ENCODE results near the gene SMIM27.

Gene SMIM27

GRCh38 chr9:32550150-32550561, 2.0 kb upstream of the SMIM27 start:
- POLR2A ChIA-PET, result interaction anchor here (1.0 to 1.5 kb wide), 6 partner anchors 11 to 166 kb away, joined by 3 to 6 read pairs (median 3); partner anchors contain the start of genes ACO1 and NDUFB6
- CTCF ChIA-PET, result interaction anchor here (0.7 to 0.9 kb wide), 2 partner anchors 9 to 22 kb away, joined by 3 to 4 read pairs; no protein-coding TSS in a partner anchor
- TF ChIP-seq NFRKB (IDR thresholded peaks at IDR 0.05), result no peak
- no peak for TF ChIP-seq SP1 (IDR thresholded peaks at IDR 0.05)
- no peak for TF ChIP-seq ARNT (IDR thresholded peaks at IDR 0.05)
- TF ChIP-seq LEF1 (IDR thresholded peaks at IDR 0.05; ENCODE audit: borderline replicate concordance), result no peak
- no peak for TF ChIP-seq L3MBTL2 (conservative IDR thresholded peaks at IDR 0.05)
- TF ChIP-seq FOXA1 (IDR thresholded peaks at IDR 0.05), result no peak
- TF ChIP-seq ELF4 (IDR thresholded peaks at IDR 0.05), result no peak
- no peak for TF ChIP-seq HDGF (IDR thresholded peaks at IDR 0.05; ENCODE audit: borderline replicate concordance)
- TF ChIP-seq ZNF384 (IDR thresholded peaks at IDR 0.05), result no peak
- peak; percentile 12 for DNase-seq (ENCODE audit: extremely low spot score)

GRCh38 chr9:32550562-32551275, 1.4 kb upstream of the SMIM27 start:
- TF ChIP-seq HDGF (IDR thresholded peaks at IDR 0.05; ENCODE audit: borderline replicate concordance) (no peak), PKNOX1 (IDR thresholded peaks at IDR 0.05) (peak; percentile 39; the same call in 1 of the 2 replicates)
- ChIA-PET POLR2A (interaction anchor here (1.0 to 1.5 kb wide), 6 partner anchors 12 to 166 kb away, joined by 3 to 6 read pairs (median 3); partner anchors contain the start of genes ACO1 and NDUFB6), CTCF (interaction anchor here (0.7 to 0.9 kb wide), 2 partner anchors 9 to 21 kb away, joined by 3 to 4 read pairs; no protein-coding TSS in a partner anchor)
- DNase-seq (ENCODE audit: extremely low spot score), result peak; percentile 94

GRCh38 chr9:32551276-32552051, 663 bp upstream of the SMIM27 start:
- no peak for TF ChIP-seq ARNT (IDR thresholded peaks at IDR 0.05)
- TF ChIP-seq PKNOX1 (IDR thresholded peaks at IDR 0.05), result no peak
- peak; percentile 45; the same call in 1 of the 2 replicates for TF ChIP-seq L3MBTL2 (conservative IDR thresholded peaks at IDR 0.05)
- no peak for TF ChIP-seq SP1 (IDR thresholded peaks at IDR 0.05)
- POLR2A ChIA-PET, result interaction anchor here (0.7 to 1.5 kb wide), 7 partner anchors 13 to 167 kb away, joined by 3 to 6 read pairs (median 3); partner anchors contain the start of genes ACO1, NDUFB6 and RIGI
- peak; percentile 25 for DNase-seq (ENCODE audit: extremely low spot score)
- CTCF ChIA-PET, result no interaction called here

- no peak for DNase-seq (ENCODE audit: extremely low spot score)
- ChIA-PET CTCF (interaction anchor here (0.7 to 1.2 kb wide), 4 partner anchors 12 to 36 kb away, joined by 3 read pairs; no protein-coding TSS in a partner anchor), POLR2A (no interaction called here)
- TF ChIP-seq CTBP1 (IDR thresholded peaks at IDR 0.05; ENCODE audit: borderline replicate concordance) (no peak), SUZ12 (IDR thresholded peaks at IDR 0.05) (no peak), LEF1 (IDR thresholded peaks at IDR 0.05; ENCODE audit: borderline replicate concordance) (no peak), SP1 (IDR thresholded peaks at IDR 0.05) (no peak)
These were observed 2.0 kb downstream of the SMIM27 start for GRCh38 chr9:32554107-32554506.

GRCh38 chr9:32554591-32554990, 2.5 kb downstream of the SMIM27 start:
- ChIA-PET CTCF (interaction anchor here (0.7 to 1.0 kb wide), 3 partner anchors 12 to 35 kb away, joined by 3 read pairs; no protein-coding TSS in a partner anchor), POLR2A (no interaction called here)
- no peak for TF ChIP-seq FOXK2 (IDR thresholded peaks at IDR 0.05)
- no peak for TF ChIP-seq FOXA1 (IDR thresholded peaks at IDR 0.05)
- TF ChIP-seq SP1 (IDR thresholded peaks at IDR 0.05), result no peak
- no peak for TF ChIP-seq CTBP1 (IDR thresholded peaks at IDR 0.05; ENCODE audit: borderline replicate concordance)
- TF ChIP-seq ARNT (IDR thresholded peaks at IDR 0.05), result no peak
- no peak for TF ChIP-seq PKNOX1 (IDR thresholded peaks at IDR 0.05)
- no peak for TF ChIP-seq LEF1 (IDR thresholded peaks at IDR 0.05; ENCODE audit: borderline replicate concordance)
- no peak for TF ChIP-seq HDGF (IDR thresholded peaks at IDR 0.05; ENCODE audit: borderline replicate concordance)
- no peak for TF ChIP-seq FOXM1 (IDR thresholded peaks at IDR 0.05; ENCODE audit: borderline replicate concordance)
- TF ChIP-seq SUZ12 (IDR thresholded peaks at IDR 0.05), result no peak
- no peak for DNase-seq (ENCODE audit: extremely low spot score)

GRCh38 chr9:32558408-32558934, 6.3 kb downstream of the SMIM27 start:
- TF ChIP-seq SUZ12 (IDR thresholded peaks at IDR 0.05) (no peak), ZNF384 (IDR thresholded peaks at IDR 0.05) (no peak), SP1 (IDR thresholded peaks at IDR 0.05) (no peak), LEF1 (IDR thresholded peaks at IDR 0.05; ENCODE audit: borderline replicate concordance) (no peak), CTBP1 (IDR thresholded peaks at IDR 0.05; ENCODE audit: borderline replicate concordance) (no peak), HDGF (IDR thresholded peaks at IDR 0.05; ENCODE audit: borderline replicate concordance) (no peak), ELF4 (IDR thresholded peaks at IDR 0.05) (no peak), L3MBTL2 (conservative IDR thresholded peaks at IDR 0.05) (no peak), FOXA1 (IDR thresholded peaks at IDR 0.05) (no peak), PKNOX1 (IDR thresholded peaks at IDR 0.05) (no peak), FOXM1 (IDR thresholded peaks at IDR 0.05; ENCODE audit: borderline replicate concordance) (no peak), NFRKB (IDR thresholded peaks at IDR 0.05) (no peak), FOXK2 (IDR thresholded peaks at IDR 0.05) (no peak), BHLHE40 (IDR thresholded peaks at IDR 0.05; ENCODE audit: borderline replicate concordance) (no peak), ARNT (IDR thresholded peaks at IDR 0.05) (no peak), TARDBP (IDR thresholded peaks at IDR 0.05) (no peak)
- no peak for DNase-seq (ENCODE audit: extremely low spot score)
- ChIA-PET CTCF (no interaction called here), POLR2A (no interaction called here)

Data from HEK293T (cell line).